Measurements from ENCODE around the gene BEND6.
"Not testable (repeated sequence)": the region's sequence is repeated elsewhere in the genome, so short reads cannot be mapped to it uniquely, and the experiment has no call there.

The BEND6 gene

DNA sequence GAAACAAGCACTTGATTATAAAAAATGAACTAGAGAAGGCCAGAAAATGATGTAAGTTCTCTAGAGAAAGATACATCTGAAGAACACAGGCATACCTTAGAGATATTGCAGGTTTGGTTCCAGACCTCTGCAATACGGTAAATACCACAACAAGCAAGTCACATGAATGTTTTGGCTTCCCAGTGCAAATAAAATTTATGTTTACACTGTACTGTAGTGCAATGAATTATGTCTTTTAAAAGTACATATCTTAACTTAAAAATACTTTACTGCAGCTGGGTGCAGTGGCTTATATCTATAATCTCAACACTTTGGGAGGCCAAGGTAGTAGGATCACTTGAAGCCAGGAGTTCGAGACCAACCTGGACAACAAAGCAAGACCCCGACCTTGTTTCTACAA, 80.6 kb downstream of the BEND6 start:
- H3K4me1 ChIP-seq (ENCODE audit: insufficient read depth, poor library complexity, severe bottlenecking): no peaks in the 10 kb centered on the region
- H3K27ac ChIP-seq (ENCODE audit: poor library complexity, severe bottlenecking): no peak overlapping the region
- no peaks in the 10 kb centered on the region for H3K9me3 ChIP-seq (ENCODE audit: severe bottlenecking)
- ATAC-seq (ENCODE audit: low read depth) (no peak), DNase-seq (ENCODE audit: low spot score) (no peak)
- no peak for TF ChIP-seq CTCF (IDR thresholded peaks at IDR 0.05; ENCODE audit: poor library complexity, severe bottlenecking)
- no peak overlapping the region for H3K4me3 ChIP-seq (ENCODE audit: severe bottlenecking)
- no peaks in the 10 kb centered on the region for H3K27me3 ChIP-seq (ENCODE audit: insufficient read depth, poor library complexity, severe bottlenecking)
- no peaks in the 10 kb centered on the region for H3K36me3 ChIP-seq (ENCODE audit: low read depth)

DNA sequence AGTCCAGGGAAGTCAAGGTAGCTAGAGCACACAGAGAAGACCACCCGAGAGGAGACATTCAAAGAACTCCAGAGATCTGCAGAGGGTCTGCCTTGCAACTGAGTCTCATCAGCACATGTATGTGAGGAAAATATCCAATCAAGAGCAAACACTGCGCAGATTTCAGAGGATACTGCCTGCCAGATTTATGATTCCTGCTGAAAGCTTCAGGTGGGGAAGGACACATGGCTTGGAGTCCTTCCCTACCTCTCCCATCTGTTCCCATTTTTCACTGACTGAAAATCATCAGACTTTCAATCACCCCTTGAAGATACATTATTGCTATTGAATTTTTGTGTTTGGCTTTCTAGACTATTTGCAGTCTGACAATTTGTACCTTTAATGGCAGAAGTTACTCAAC, 84.0 kb downstream of the BEND6 start:
- no peaks in the 10 kb centered on the region for H3K36me3 ChIP-seq (ENCODE audit: low read depth)
- TF ChIP-seq CTCF (IDR thresholded peaks at IDR 0.05; ENCODE audit: poor library complexity, severe bottlenecking): no peak
- H3K9me3 ChIP-seq (ENCODE audit: severe bottlenecking): no peaks in the 10 kb centered on the region
- ATAC-seq (ENCODE audit: low read depth) (no peak), DNase-seq (ENCODE audit: low spot score) (no peak)
- no peak overlapping the region for H3K4me3 ChIP-seq (ENCODE audit: severe bottlenecking)
- H3K27ac ChIP-seq (ENCODE audit: poor library complexity, severe bottlenecking): no peak overlapping the region
- H3K4me1 ChIP-seq (ENCODE audit: insufficient read depth, poor library complexity, severe bottlenecking): no peaks in the 10 kb centered on the region
- no peaks in the 10 kb centered on the region for H3K27me3 ChIP-seq (ENCODE audit: insufficient read depth, poor library complexity, severe bottlenecking)

GRCh38 chr6:57040011-57040410, 85.1 kb downstream of the BEND6 start:
- Histone ChIP-seq H3K4me1 (ENCODE audit: insufficient read depth, poor library complexity, severe bottlenecking) (no peaks in the 10 kb centered on the region), H3K9me3 (ENCODE audit: severe bottlenecking) (no peaks in the 10 kb centered on the region), H3K27ac (ENCODE audit: poor library complexity, severe bottlenecking) (no peak overlapping the region), H3K4me3 (ENCODE audit: severe bottlenecking) (no peak overlapping the region), H3K27me3 (ENCODE audit: insufficient read depth, poor library complexity, severe bottlenecking) (no peaks in the 10 kb centered on the region), H3K36me3 (ENCODE audit: low read depth) (no peaks in the 10 kb centered on the region)
- TF ChIP-seq CTCF (IDR thresholded peaks at IDR 0.05; ENCODE audit: poor library complexity, severe bottlenecking): no peak
- DNase-seq (ENCODE audit: low spot score): no peak
- no peak for ATAC-seq (ENCODE audit: low read depth)

- H3K4me1 ChIP-seq (ENCODE audit: insufficient read depth, poor library complexity, severe bottlenecking): peaks cover 13% of the 10 kb centered on the region
- ATAC-seq (ENCODE audit: low read depth); H3K9me3 ChIP-seq (ENCODE audit: severe bottlenecking); H3K27ac ChIP-seq (ENCODE audit: poor library complexity, severe bottlenecking); H3K4me3 ChIP-seq (ENCODE audit: severe bottlenecking); DNase-seq (ENCODE audit: low spot score); H3K27me3 ChIP-seq (ENCODE audit: insufficient read depth, poor library complexity, severe bottlenecking): not testable (repeated sequence)
- H3K36me3 ChIP-seq (ENCODE audit: low read depth): peaks cover 13% of the 10 kb centered on the region
Measured at GRCh38 chr6:57044061-57044460, 89.2 kb downstream of the BEND6 start.

- no peak for TF ChIP-seq CTCF (IDR thresholded peaks at IDR 0.05; ENCODE audit: poor library complexity, severe bottlenecking)
- H3K4me3 ChIP-seq (ENCODE audit: severe bottlenecking): no peak overlapping the region
- ATAC-seq (ENCODE audit: low read depth) (no peak), DNase-seq (ENCODE audit: low spot score) (no peak)
- peaks cover 18% of the 10 kb centered on the region for H3K36me3 ChIP-seq (ENCODE audit: low read depth)
- peaks cover 13% of the 10 kb centered on the region for H3K4me1 ChIP-seq (ENCODE audit: insufficient read depth, poor library complexity, severe bottlenecking)
- no peaks in the 10 kb centered on the region for H3K9me3 ChIP-seq (ENCODE audit: severe bottlenecking)
- H3K27ac ChIP-seq (ENCODE audit: poor library complexity, severe bottlenecking): no peak overlapping the region
- H3K27me3 ChIP-seq (ENCODE audit: insufficient read depth, poor library complexity, severe bottlenecking): no peaks in the 10 kb centered on the region
Measured at GRCh38 chr6:57044568-57044967, 89.7 kb downstream of the BEND6 start.

DNA sequence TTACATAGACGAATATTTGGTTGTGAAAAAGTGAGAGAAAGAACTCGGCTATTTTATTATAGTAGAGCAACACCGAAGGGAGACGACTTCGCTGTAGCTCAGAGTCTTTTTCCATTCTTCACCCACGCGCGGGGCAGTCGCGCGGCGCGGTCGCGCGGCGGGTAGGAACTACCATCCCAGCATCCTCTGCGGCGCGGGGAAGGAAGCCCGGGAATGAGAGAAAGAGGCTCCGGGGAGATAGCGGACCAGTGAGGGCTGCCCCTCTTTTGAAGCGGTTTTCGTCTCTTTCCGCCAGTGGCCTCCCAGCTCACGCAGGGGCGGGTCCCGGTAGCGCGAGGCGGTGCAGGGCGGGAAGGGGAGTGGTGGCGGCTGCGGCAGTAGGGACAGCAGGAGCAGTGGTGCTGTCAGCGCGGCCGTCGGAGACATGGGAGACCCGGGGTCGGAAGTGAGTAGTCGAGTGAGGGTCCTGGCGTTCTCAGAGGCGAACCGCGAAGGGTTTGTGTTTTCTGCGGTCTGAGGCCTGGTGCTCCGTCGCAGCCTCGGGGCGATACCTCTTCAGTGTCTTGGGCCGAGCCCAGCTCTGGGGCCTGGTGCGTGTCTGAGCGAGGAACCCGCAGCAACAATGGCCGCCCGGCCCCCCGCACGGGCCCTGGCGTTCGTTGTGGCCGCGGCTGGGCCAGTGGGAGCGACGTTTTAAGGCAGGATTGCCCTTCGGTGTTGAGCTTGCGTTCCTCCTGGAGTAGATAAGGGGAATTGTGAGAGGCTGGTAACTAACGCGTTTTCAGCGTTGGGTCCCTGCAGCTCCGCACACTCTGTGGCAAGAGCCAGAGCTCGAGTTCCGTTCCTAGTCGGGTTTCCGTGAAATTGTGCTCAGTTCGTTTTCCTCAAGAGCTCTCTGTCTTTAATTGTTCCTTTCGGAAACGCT, 91.7 kb downstream of the BEND6 start, which contains the start of gene KIAA1586:
Gene KIAA1586, plus strand, starts transcription at position 362 of the 925 bp plus-strand sequence. Its CDS starts 63 bp downstream, at position 425.
- H3K9me3 ChIP-seq (ENCODE audit: severe bottlenecking); H3K27me3 ChIP-seq (ENCODE audit: insufficient read depth, poor library complexity, severe bottlenecking): not testable (repeated sequence)
- peaks cover 35% of the 10 kb centered on the region for H3K36me3 ChIP-seq (ENCODE audit: low read depth)
- peaks cover 13% of the 10 kb centered on the region for H3K4me1 ChIP-seq (ENCODE audit: insufficient read depth, poor library complexity, severe bottlenecking)
- peak within 1 kb of the TSS; percentile 52 for H3K27ac ChIP-seq (ENCODE audit: poor library complexity, severe bottlenecking)
- ATAC-seq (ENCODE audit: low read depth) (peak; percentile 96), DNase-seq (ENCODE audit: low spot score) (peak; percentile 84)
- H3K4me3 ChIP-seq (ENCODE audit: severe bottlenecking): peak within 1 kb of the TSS; percentile 39

- not testable (repeated sequence) for H3K27me3 ChIP-seq (ENCODE audit: insufficient read depth, poor library complexity, severe bottlenecking); DNase-seq (ENCODE audit: low spot score); H3K27ac ChIP-seq (ENCODE audit: poor library complexity, severe bottlenecking); H3K9me3 ChIP-seq (ENCODE audit: severe bottlenecking); H3K4me3 ChIP-seq (ENCODE audit: severe bottlenecking)
- peak; percentile 14 for ATAC-seq (ENCODE audit: low read depth)
- peaks cover 41% of the 10 kb centered on the region for H3K36me3 ChIP-seq (ENCODE audit: low read depth)
- peaks cover 13% of the 10 kb centered on the region for H3K4me1 ChIP-seq (ENCODE audit: insufficient read depth, poor library complexity, severe bottlenecking)
Measured at GRCh38 chr6:57047257-57047585, 92.3 kb downstream of the BEND6 start.

- not testable (repeated sequence) for DNase-seq (ENCODE audit: low spot score); H3K27ac ChIP-seq (ENCODE audit: poor library complexity, severe bottlenecking); H3K27me3 ChIP-seq (ENCODE audit: insufficient read depth, poor library complexity, severe bottlenecking); ATAC-seq (ENCODE audit: low read depth); H3K9me3 ChIP-seq (ENCODE audit: severe bottlenecking); H3K4me3 ChIP-seq (ENCODE audit: severe bottlenecking)
- Histone ChIP-seq H3K4me1 (ENCODE audit: insufficient read depth, poor library complexity, severe bottlenecking) (peaks cover 13% of the 10 kb centered on the region), H3K36me3 (ENCODE audit: low read depth) (peaks cover 48% of the 10 kb centered on the region)
Measured at GRCh38 chr6:57047859-57048258, 93.0 kb downstream of the BEND6 start.

Measured in RWPE2 (cell line).